Prostate gland (tissue), 2 donors: Measurements from ENCODE around the gene AMACR. TPM values are rescaled to one million over a fixed set of nuclear protein-coding genes. Genes with fewer than 3 reads are reported as not detected.
A peak's percentile ranks its signal among the peaks of the same experiment; 100 is the strongest.

Source experiments
- DNase-seq: peaks from one replicate; pipeline ENCODE4 v3.0.0-alpha.2; 2019; ENCODE audit warnings: low spot score
- H3K27ac ChIP-seq, 2 donors: fragments of 200-600 bp; sonication (generic); 2 replicates each; pipeline ENCODE4 v1.5.1; 2017 to 2019
- H3K27me3 ChIP-seq: fragments of 200-600 bp; sonication (generic); replicated peaks from 2 replicates; pipeline ENCODE4 v1.5.1; 2019; ENCODE audit not compliant: insufficient read depth
- H3K36me3 ChIP-seq, 2 donors: fragments of 200-600 bp; sonication (generic); 1 replicate in 1 of 2; 2 replicates in 1 of 2; pipeline versions ENCODE4 v1.5.1 to v1.8.1; 2017 to 2019
- H3K4me1 ChIP-seq: fragments of 200-600 bp; sonication (generic); replicated peaks from 2 replicates; pipeline ENCODE4 v1.5.1; 2019
- H3K4me3 ChIP-seq, 2 donors: fragments of 200-600 bp; sonication (generic); 2 replicates each; pipeline ENCODE4 v1.5.1; 2017 to 2019
- H3K9me3 ChIP-seq: fragments of 200-600 bp; sonication (generic); 2 replicates; pipeline ENCODE4 v1.5.1; 2017
- CTCF ChIP-seq, 4 experiments: fragments of 200-600 bp in 2 of 4; fragments of 450-650 bp in 2 of 4; sonication (generic) in 2 of 4; IDR thresholded peaks; 1 replicate in 3 of 4; 2 replicates in 1 of 4; pipeline ENCODE4 v1.5.1; 2016 to 2019; ENCODE audit warnings: antibody characterized with exemption in 4 of 4, mild to moderate bottlenecking in 2 of 4, moderate library complexity in 2 of 4
- POLR2A ChIP-seq: fragments of 450-650 bp; IDR thresholded peaks from one replicate; pipeline ENCODE4 v1.6.1; 2016; ENCODE audit warnings: antibody characterized with exemption, mild to moderate bottlenecking
- POLR2AphosphoS5 ChIP-seq: sonication (generic); formaldehyde crosslinking; IDR thresholded peaks from one replicate; pipeline ENCODE4 v1.6.1; 2017; ENCODE audit warnings: antibody characterized with exemption
- WGBS: methylation state at CpG from one replicate; pipeline ENCODE4 v1.1.5; 2018; 5-methylcytosine and 5-hydroxymethylcytosine counted together
- intact Hi-C: fragments of 100-400 bp; cut with DNase I; formaldehyde crosslinking; loops from one replicate; pipeline ENCODE4 v1.14.2; 2022
- small RNA-seq, 2 donors: library from RNA; depleted of rRNA; stranded (forward); fragments of <200 nt; gene quantifications; one replicate each; pipeline ENCODE3, GENCODE V24; 2016
- total RNA-seq, 2 donors: library from RNA; depleted of rRNA; stranded (reverse); fragments of >200 nt; gene quantifications; one replicate each; pipeline ENCODE4 v1.1.0, GENCODE V29; 2016

AMACR gene
- total RNA-seq, 2 donors from 2014 or later: 14.8 to 21.8 TPM

- no peak for DNase-seq
- H3K27ac ChIP-seq: no peak within 1 kb of the TSS
- no peaks in the 10 kb centered on the region for H3K9me3 ChIP-seq
- intact Hi-C loops: loop anchor here (5.0 to 10.0 kb wide), 2 partner anchors 462 to 504 kb away; no protein-coding TSS in a partner anchor
- no peaks in the 10 kb centered on the region for H3K4me1 ChIP-seq
- TF ChIP-seq POLR2AphosphoS5 (no peak), POLR2A (no peak), CTCF (IDR thresholded peaks at IDR 0.05) (no peak)
- H3K27me3 ChIP-seq: peaks cover 27% of the 10 kb centered on the region
- peak within 1 kb of the TSS in 1 of 2 donors; percentile 2 for H3K4me3 ChIP-seq
- 4% methylated on average over 15 of the region's 45 CpGs for WGBS
- no peaks in the 10 kb centered on the region for H3K36me3 ChIP-seq
These were observed 71.4 kb downstream of the AMACR start, which contains the start of gene RXFP3 for GRCh38 chr5:33936381-33937016. Gene RXFP3 (plus strand): TSS chr5:33936386. CDS start chr5:33936741, 355 bp downstream.

Small RNA genes within 50 kb of the gene (small RNA-seq; reads per million reads assigned to genes)
- 0 reads per million in 2 donors for gene AC139783.1

Other genes starting within 250 kb of the AMACR start
- gene ADAMTS12, start 116.1 kb downstream of the AMACR start, total RNA-seq: 1 to 10 TPM in 1 of 2 donors, under 1 TPM in 1; 0.09 to 3.7 TPM
- gene RXFP3, start 71.7 kb downstream of the AMACR start, total RNA-seq: not detected
- gene SLC45A2, start 23.4 kb downstream of the AMACR start, total RNA-seq: under 1 TPM in 1 of 2 donors, not detected in 1; 0.09 TPM
- 1 to 10 TPM; 1.6 to 8.2 TPM for gene C1QTNF3, start 35.2 kb upstream of the AMACR start, total RNA-seq